HG03558 (cell line): ENCODE results near the gene CHN2.

ENCODE experiments used
- ATAC-seq: cut with Tn5 transposase; IDR thresholded peaks from one replicate; pipeline ENCODE4 v1.9.1; 2021; ENCODE audit warnings: moderate number of reproducible peaks; ENCODE audit not compliant: unreplicated experiment; ENCODE audit errors: extremely low read depth

Gene CHN2

GRCh38 chr7:29302666-29303395 is 108.3 kb downstream of the CHN2 start:
- ATAC-seq: no peak

- no peak for ATAC-seq
Measured at GRCh38 chr7:29304756-29305155, 110.2 kb downstream of the CHN2 start.

GRCh38 chr7:29306319-29306991 is 111.9 kb downstream of the CHN2 start:
- no peak for ATAC-seq

- ATAC-seq: no peak
Measured at GRCh38 chr7:29308424-29308823, 113.8 kb downstream of the CHN2 start.

GRCh38 chr7:29309041-29309854 is 114.7 kb downstream of the CHN2 start:
- ATAC-seq: no peak

GRCh38 chr7:29310625-29311024 is 116.0 kb downstream of the CHN2 start:
- ATAC-seq: no peak

GRCh38 chr7:29311314-29311713 is 116.7 kb downstream of the CHN2 start:
- no peak for ATAC-seq

GRCh38 chr7:29314148-29314547 is 119.6 kb downstream of the CHN2 start:
- no peak for ATAC-seq

- ATAC-seq: no peak
Measured at GRCh38 chr7:29315122-29315891, 120.7 kb downstream of the CHN2 start.

- ATAC-seq: no peak
Measured at GRCh38 chr7:29315892-29316270, 121.3 kb downstream of the CHN2 start.

GRCh38 chr7:29316926-29317325 is 122.4 kb downstream of the CHN2 start:
- ATAC-seq: no peak

- no peak for ATAC-seq
Measured at GRCh38 chr7:29318853-29319718, 124.5 kb downstream of the CHN2 start.

- ATAC-seq: no peak
Measured at GRCh38 chr7:29319719-29320521, 125.3 kb downstream of the CHN2 start.

GRCh38 chr7:29320577-29320976 is 126.0 kb downstream of the CHN2 start:
- ATAC-seq: no peak

- ATAC-seq: no peak
Measured at GRCh38 chr7:29322023-29322712, 127.6 kb downstream of the CHN2 start.

GRCh38 chr7:29325476-29325875 is 130.9 kb downstream of the CHN2 start:
- no peak for ATAC-seq

- no peak for ATAC-seq
Measured at GRCh38 chr7:29326864-29327263, 132.3 kb downstream of the CHN2 start.

- no peak for ATAC-seq
Measured at GRCh38 chr7:29327455-29327854, 132.9 kb downstream of the CHN2 start.
